Nephron progenitor cell (in vitro differentiated cells): ENCODE results near the gene GPR27.

Experiments used
- DNase-seq: peaks from one replicate; pipeline ENCODE4 v3.0.0; 2021
- H3K27ac Mint-ChIP-seq: 2 replicates; pipeline ENCODE4 v1.8.0; 2021; ENCODE audit warnings: mild to moderate bottlenecking, moderate library complexity, mixed read lengths
- H3K27me3 Mint-ChIP-seq: 2 replicates; pipeline ENCODE4 v1.8.0; 2021; ENCODE audit warnings: mild to moderate bottlenecking, low read depth, mixed read lengths; ENCODE audit not compliant: poor library complexity
- H3K36me3 Mint-ChIP-seq: 2 replicates; pipeline ENCODE4 v1.8.0; 2021; ENCODE audit warnings: low read depth, mixed read lengths
- H3K4me1 Mint-ChIP-seq: 2 replicates; pipeline ENCODE4 v1.8.0; 2021; ENCODE audit warnings: mixed read lengths
- H3K4me3 Mint-ChIP-seq: 2 replicates; pipeline ENCODE4 v1.8.0; 2021; ENCODE audit warnings: mild to moderate bottlenecking, moderate library complexity, mixed read lengths
- H3K9me3 Mint-ChIP-seq: 2 replicates; pipeline ENCODE4 v1.8.0; 2021; ENCODE audit warnings: mild to moderate bottlenecking, moderate library complexity, mixed read lengths
- CTCF ChIP-seq: fragments of 200-600 bp; sonication (generic); IDR thresholded peaks from 2 replicates; pipeline ENCODE4 v1.5.0; 2021; ENCODE audit warnings: antibody characterized with exemption

Gene GPR27

GRCh38 chr3:71801986-71802385 is 48.3 kb downstream of the GPR27 start:
- DNase-seq, result no peak
- TF ChIP-seq CTCF, result no peak
- no peaks in the 10 kb centered on the region for H3K9me3 Mint-ChIP-seq
- no peak overlapping the region for H3K4me3 Mint-ChIP-seq
- H3K36me3 Mint-ChIP-seq, result no peaks in the 10 kb centered on the region
- H3K4me1 Mint-ChIP-seq, result peaks cover 5% of the 10 kb centered on the region
- H3K27me3 Mint-ChIP-seq, result peaks cover 13% of the 10 kb centered on the region
- no peak overlapping the region for H3K27ac Mint-ChIP-seq

GRCh38 chr3:71803248-71803647 is 49.6 kb downstream of the GPR27 start:
- DNase-seq, result no peak
- Mint-ChIP-seq H3K36me3 (no peaks in the 10 kb centered on the region), H3K27me3 (peaks cover 13% of the 10 kb centered on the region)

GRCh38 chr3:71805199-71805598 is 51.5 kb downstream of the GPR27 start:
- H3K9me3 Mint-ChIP-seq, result no peaks in the 10 kb centered on the region
- H3K4me1 Mint-ChIP-seq, result peaks cover 5% of the 10 kb centered on the region
- no peak for DNase-seq
- H3K4me3 Mint-ChIP-seq, result no peak overlapping the region
- H3K27me3 Mint-ChIP-seq, result peaks cover 13% of the 10 kb centered on the region
- no peak for TF ChIP-seq CTCF
- H3K27ac Mint-ChIP-seq, result no peak overlapping the region
- H3K36me3 Mint-ChIP-seq, result no peaks in the 10 kb centered on the region

More at GRCh38 chr3:71803248-71803647, 49.6 kb downstream of the GPR27 start:
- TF ChIP-seq CTCF, result no peak
- H3K4me1 Mint-ChIP-seq, result peaks cover 5% of the 10 kb centered on the region
- no peak overlapping the region for H3K4me3 Mint-ChIP-seq
- H3K9me3 Mint-ChIP-seq, result no peaks in the 10 kb centered on the region
- no peak overlapping the region for H3K27ac Mint-ChIP-seq

- no peak for TF ChIP-seq CTCF
- Mint-ChIP-seq H3K27ac (no peak overlapping the region), H3K9me3 (no peaks in the 10 kb centered on the region), H3K4me3 (no peak overlapping the region), H3K4me1 (peaks cover 5% of the 10 kb centered on the region), H3K27me3 (peaks cover 13% of the 10 kb centered on the region), H3K36me3 (no peaks in the 10 kb centered on the region)
- DNase-seq, result no peak
Measured at GRCh38 chr3:71805691-71806090, 52.0 kb downstream of the GPR27 start.
